Lung (tissue), 12 donors: ENCODE data around the gene LRRIQ4. TPM values are rescaled to one million over a fixed set of nuclear protein-coding genes. Genes with fewer than 3 reads are reported as not detected.

ENCODE experiments used
- ATAC-seq: fragments of 200-7000 bp; cut with Tn5 transposase; one replicate; pipeline ENCODE4 v1.9.1; 2020; ENCODE audit warnings: moderate number of reproducible peaks; ENCODE audit not compliant: insufficient read depth, low FRiP score
- DNase-seq, 3 donors: peaks; one replicate each; pipeline ENCODE4 v3.0.0-alpha.2; 2013 to 2017
- H3K27ac ChIP-seq, 2 donors: one replicate each; pipeline ENCODE4 v1.5.1; 2013; ENCODE audit warnings: mild to moderate bottlenecking in 2 of 2, moderate library complexity in 2 of 2, control low read depth in 1 of 2, inconsistent platforms in 1 of 2, low read depth in 1 of 2, low read length in 1 of 2
- H3K27me3 ChIP-seq, 3 donors: one replicate each; pipeline ENCODE4 v1.5.1; 2013; ENCODE audit warnings: low read length in 2 of 3; ENCODE audit not compliant: control insufficient read depth in 3 of 3, insufficient read depth in 3 of 3
- H3K36me3 ChIP-seq, 4 donors: one replicate each; pipeline ENCODE4 v1.5.1; 2013; ENCODE audit warnings: low read length in 4 of 4, mild to moderate bottlenecking in 1 of 4, moderate library complexity in 1 of 4; ENCODE audit not compliant: control insufficient read depth in 4 of 4, insufficient read depth in 4 of 4
- H3K4me1 ChIP-seq, 5 donors: one replicate each; pipeline ENCODE4 v1.5.1; 2013; ENCODE audit warnings: low read length in 5 of 5, mild to moderate bottlenecking in 2 of 5, moderate library complexity in 1 of 5; ENCODE audit not compliant: control insufficient read depth in 5 of 5, insufficient read depth in 5 of 5
- H3K4me3 ChIP-seq: one replicate; pipeline ENCODE4 v1.5.1; 2013; ENCODE audit warnings: mild to moderate bottlenecking, control low read depth, moderate library complexity
- H3K9ac ChIP-seq, 2 donors: one replicate each; pipeline ENCODE4 v1.5.1; 2013; ENCODE audit warnings: low read length in 2 of 2, control low read depth in 1 of 2; ENCODE audit not compliant: insufficient read depth in 1 of 2
- H3K9me3 ChIP-seq, 4 donors: one replicate each; pipeline ENCODE4 v1.5.1; 2013; ENCODE audit warnings: low read length in 3 of 4, mild to moderate bottlenecking in 1 of 4, moderate library complexity in 1 of 4; ENCODE audit not compliant: control insufficient read depth in 4 of 4, insufficient read depth in 3 of 4
- CTCF ChIP-seq: IDR thresholded peaks from 2 replicates; pipeline ENCODE4 v1.5.1; 2012; ENCODE audit warnings: mild to moderate bottlenecking; ENCODE audit errors: control extremely low read depth, extremely low read depth
- WGBS, 2 donors: extraction: QIAGEN DNeasy Blood & Tissue Kit; methylation state at CpG; one replicate each; pipeline ENCODE4 v1.1.7; 2013; 5-methylcytosine and 5-hydroxymethylcytosine counted together
- polyA plus RNA-seq, 2 donors: library from polyadenylated mRNA; stranded (reverse); fragments of 200-250 nt; gene quantifications; one replicate each; pipeline ENCODE4 v1.2.1, GENCODE V29; 2013
- total RNA-seq, 2 donors: library from RNA; depleted of rRNA in 1 of 2; stranded (reverse); fragments of >200 nt in 1 of 2; gene quantifications; one replicate each; pipeline ENCODE4 v1.2.1, GENCODE V29; 2014 to 2021
- donor health status: control.
- donor health status: control.
- donor health status: Bipolar disorder and iron deficiency.
- donor health status: healthy.
- donor health status: DM: yes; HTN: yes; CAD: no.

Gene LRRIQ4
- total and polyA plus RNA-seq, 4 donors = 0.03 to 0.09 TPM; not detected in 2

DNA sequence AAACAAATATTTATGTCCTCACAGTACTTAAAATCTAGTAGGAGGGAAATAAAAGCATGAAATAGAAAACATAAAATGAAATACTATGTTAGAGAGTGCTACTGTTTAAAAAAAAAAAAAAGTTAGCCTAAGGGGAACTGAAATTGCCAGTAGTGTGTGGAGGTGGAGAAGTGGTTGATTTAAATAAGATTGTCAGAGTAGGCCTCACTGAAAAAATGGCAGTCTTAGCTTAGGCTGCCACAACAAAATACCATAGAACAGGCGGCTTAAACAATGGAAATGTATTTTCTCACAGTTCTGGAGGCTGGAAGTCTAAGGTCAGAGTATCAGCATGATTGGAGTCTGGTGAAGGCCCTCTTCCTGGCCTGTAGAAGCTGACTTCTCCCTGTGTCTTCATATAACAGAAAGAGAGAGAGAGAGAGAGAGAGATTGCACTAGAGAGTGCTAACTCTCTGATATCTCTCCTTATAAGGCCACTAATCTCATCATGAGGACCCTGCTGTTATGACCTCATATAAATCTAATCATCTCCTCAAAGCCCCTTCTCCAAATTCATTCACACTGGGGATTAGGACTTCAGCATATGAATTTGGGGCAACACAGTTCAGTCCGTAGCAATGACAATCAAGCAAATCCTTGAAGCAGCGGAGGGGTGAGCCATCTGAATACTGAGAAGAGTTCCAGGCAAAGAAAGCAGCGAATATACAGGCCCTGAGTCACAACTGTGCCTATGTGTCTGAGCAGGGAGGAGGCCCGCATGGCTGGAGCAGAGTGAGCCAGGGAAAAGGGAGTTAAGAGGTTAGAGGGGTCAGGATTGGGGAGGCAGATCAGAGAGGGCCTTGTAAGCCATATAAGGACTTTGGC, 23.6 kb downstream of the LRRIQ4 start:
- Histone ChIP-seq H3K9ac (no peak overlapping the region), H3K27ac (peak overlapping the region in 1 of 2 donors; percentile 33), H3K9me3 (no peaks in the 10 kb centered on the region), H3K4me3 (no peak overlapping the region), H3K27me3 (no peaks in the 10 kb centered on the region), H3K4me1 (peaks cover 0 to 9% (median 0%) of the 10 kb centered on the region in 5 donors), H3K36me3 (no peaks in the 10 kb centered on the region)
- TF ChIP-seq CTCF = no peak
- ATAC-seq = peak; percentile 57
- DNase-seq = no peak
- 75 to 86% methylated on average over 5 of the region's 5 CpGs for WGBS, 2 donors

DNA sequence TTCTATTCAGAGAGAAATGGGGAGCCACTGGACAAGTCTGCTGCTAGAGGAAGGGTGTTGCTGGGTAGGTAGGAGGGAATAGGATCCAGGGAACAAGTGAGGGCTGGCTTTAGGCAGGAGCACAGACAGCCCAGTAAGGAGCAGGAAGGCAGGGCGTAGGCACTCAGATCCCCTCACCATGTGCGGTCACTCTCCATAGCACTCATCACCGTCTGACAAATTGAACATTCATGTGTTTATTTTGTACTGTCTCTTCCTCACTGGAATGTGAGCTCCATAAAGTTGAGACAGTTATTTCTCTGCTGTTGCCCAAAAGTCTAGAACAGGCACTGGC, 24.2 kb downstream of the LRRIQ4 start:
- H3K4me1 ChIP-seq = peaks cover 0 to 11% (median 0%) of the 10 kb centered on the region in 5 donors
- H3K4me3 ChIP-seq = no peak overlapping the region
- peak in 1 of 3 donors; percentile 29 for DNase-seq
- H3K36me3 ChIP-seq = no peaks in the 10 kb centered on the region
- no peak for ATAC-seq
- no peak for TF ChIP-seq CTCF
- no peaks in the 10 kb centered on the region for H3K9me3 ChIP-seq
- no peaks in the 10 kb centered on the region for H3K27me3 ChIP-seq
- peak overlapping the region in 1 of 2 donors; percentile 33 for H3K27ac ChIP-seq
- no peak overlapping the region for H3K9ac ChIP-seq
- 81 to 82% methylated on average over 3 of the region's 3 CpGs for WGBS, 2 donors

DNA sequence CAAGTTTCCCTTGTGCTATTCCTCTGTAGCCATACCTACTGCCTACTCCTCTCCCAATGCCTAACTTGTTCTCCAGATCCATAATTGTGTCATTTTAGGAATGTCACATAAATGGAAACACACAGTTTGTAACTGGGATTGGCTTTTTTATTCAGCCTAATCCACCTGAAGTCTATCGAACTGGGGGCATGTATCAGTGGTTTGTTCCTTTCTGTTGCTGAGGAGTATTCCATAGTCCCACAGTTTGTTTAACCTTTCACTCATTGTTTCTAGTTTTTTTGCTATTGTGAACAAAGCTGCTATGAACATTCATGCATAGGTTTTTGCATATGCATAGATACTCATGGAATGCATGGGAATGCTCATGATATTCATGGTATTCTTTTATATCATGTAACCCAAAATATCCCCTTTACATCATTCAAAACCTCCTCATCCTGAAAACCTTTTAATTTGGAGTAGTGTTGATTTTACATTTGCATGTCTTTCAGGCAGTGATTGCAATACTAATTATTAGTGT, 25.9 kb downstream of the LRRIQ4 start:
- no peak for ATAC-seq

More for the DNA sequence above, 25.9 kb downstream of the LRRIQ4 start:
- H3K27ac ChIP-seq = no peak overlapping the region
- H3K4me3 ChIP-seq = no peak overlapping the region
- 92 to 97% methylated on average over 1 of the region's 1 CpG for WGBS, 2 donors
- H3K27me3 ChIP-seq = no peaks in the 10 kb centered on the region
- TF ChIP-seq CTCF = no peak
- no peaks in the 10 kb centered on the region for H3K9me3 ChIP-seq
- DNase-seq = no peak
- H3K9ac ChIP-seq = no peak overlapping the region
- H3K36me3 ChIP-seq = no peaks in the 10 kb centered on the region
- peaks cover 0 to 11% (median 0%) of the 10 kb centered on the region in 5 donors for H3K4me1 ChIP-seq
